Immature natural killer cell (primary cell): Measurements from ENCODE around the gene LRMDA. TPM values are rescaled to one million over a fixed set of nuclear protein-coding genes. Genes with fewer than 3 reads are reported as not detected.

Experiments used
- DNase-seq, 3 donors: peaks; one replicate each; pipeline ENCODE4 v3.0.0; 2022; ENCODE audit warnings: mixed read lengths in 1 of 3
- H3K27ac Mint-ChIP-seq, 6 donors: one replicate each; pipeline ENCODE4 v1.8.0; 2020; ENCODE audit warnings: mixed read lengths in 6 of 6, mild to moderate bottlenecking in 5 of 6, inconsistent platforms in 4 of 6, moderate library complexity in 3 of 6
- H3K27me3 Mint-ChIP-seq, 3 donors: one replicate each; pipeline ENCODE4 v1.8.0; 2020 to 2021; ENCODE audit warnings: low read depth in 3 of 3, mild to moderate bottlenecking in 3 of 3, mixed read lengths in 3 of 3, moderate library complexity in 3 of 3, inconsistent platforms in 1 of 3
- H3K36me3 Mint-ChIP-seq, 3 donors: one replicate each; pipeline ENCODE4 v1.8.0; 2020; ENCODE audit warnings: mixed read lengths in 3 of 3, inconsistent platforms in 2 of 3, mild to moderate bottlenecking in 2 of 3
- H3K4me1 Mint-ChIP-seq, 2 donors: one replicate each; pipeline ENCODE4 v1.8.0; 2020; ENCODE audit warnings: inconsistent platforms in 2 of 2, mild to moderate bottlenecking in 2 of 2, mixed read lengths in 2 of 2, moderate library complexity in 1 of 2
- H3K4me3 Mint-ChIP-seq, 5 donors: one replicate each; pipeline ENCODE4 v1.8.0; 2020; ENCODE audit warnings: mild to moderate bottlenecking in 5 of 5, mixed read lengths in 5 of 5, inconsistent platforms in 3 of 5, moderate library complexity in 3 of 5
- H3K9me3 Mint-ChIP-seq, 6 donors: one replicate each; pipeline ENCODE4 v1.8.0; 2020; ENCODE audit warnings: mild to moderate bottlenecking in 6 of 6, mixed read lengths in 6 of 6, inconsistent platforms in 4 of 6, moderate library complexity in 3 of 6
- polyA plus RNA-seq, 3 donors: library from polyadenylated mRNA; unstranded; fragments of 300-500 nt; fragmentation: Illumina TruSeq; gene quantifications; one replicate each; pipeline ENCODE4 v1.2.3, GENCODE V29; 2021

Gene LRMDA
- polyA plus RNA-seq, 3 donors from 2014 or later: 1.7 to 14.2 (median 2.3) TPM

DNA sequence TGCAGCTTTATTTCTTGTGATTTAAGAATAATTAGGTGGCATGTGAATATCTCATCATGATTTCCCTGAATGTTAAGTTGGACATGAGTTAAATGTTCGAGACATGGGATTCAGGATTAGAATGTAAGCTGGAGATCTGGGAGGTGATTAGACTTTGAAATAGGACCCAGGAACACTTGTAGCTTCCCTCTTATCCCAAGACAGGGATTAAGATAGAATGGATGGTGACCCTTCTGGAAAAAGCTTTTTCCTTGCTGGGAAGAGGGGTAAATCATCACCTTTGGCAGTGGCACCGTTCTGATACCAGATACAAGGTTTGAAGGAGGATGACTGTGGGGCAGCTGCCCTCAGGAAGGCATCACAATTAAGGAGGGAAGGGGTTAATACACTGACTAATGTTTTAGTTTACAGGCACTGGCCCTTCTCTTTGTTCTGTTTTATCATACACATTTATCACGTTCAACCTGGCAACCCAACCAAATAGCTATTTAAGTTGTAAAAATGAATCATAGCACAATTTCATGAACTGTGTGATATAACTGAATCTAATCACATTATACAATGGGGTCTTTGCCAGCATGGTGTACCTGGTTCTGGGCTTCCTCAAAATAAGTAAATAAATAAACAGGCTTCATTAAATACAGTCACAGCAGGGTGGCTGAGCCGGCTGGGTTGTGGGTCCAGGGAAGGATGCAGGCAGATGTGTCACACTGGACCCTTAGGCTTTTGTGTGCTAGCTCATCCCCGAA lies 212.7 kb downstream of the LRMDA start:
- H3K36me3 Mint-ChIP-seq: no peaks in the 10 kb centered on the region
- no peaks in the 10 kb centered on the region for H3K4me1 Mint-ChIP-seq
- peaks cover 6 to 12% (median 7%) of the 10 kb centered on the region in 3 donors for H3K27me3 Mint-ChIP-seq
- H3K27ac Mint-ChIP-seq: no peak overlapping the region
- peaks cover 0 to 2% (median 0%) of the 10 kb centered on the region in 6 donors for H3K9me3 Mint-ChIP-seq
- H3K4me3 Mint-ChIP-seq: no peak overlapping the region
- DNase-seq: no peak

- Mint-ChIP-seq H3K4me1 (no peaks in the 10 kb centered on the region), H3K27me3 (peaks cover 4 to 11% (median 7%) of the 10 kb centered on the region in 3 donors), H3K27ac (peak overlapping the region in 1 of 6 donors; percentile 41), H3K36me3 (no peaks in the 10 kb centered on the region), H3K4me3 (no peak overlapping the region), H3K9me3 (peaks cover 0 to 2% (median 0%) of the 10 kb centered on the region in 6 donors)
- DNase-seq: no peak
Observed at GRCh38 chr10:75645704-75646103, 214.3 kb downstream of the LRMDA start.

DNA sequence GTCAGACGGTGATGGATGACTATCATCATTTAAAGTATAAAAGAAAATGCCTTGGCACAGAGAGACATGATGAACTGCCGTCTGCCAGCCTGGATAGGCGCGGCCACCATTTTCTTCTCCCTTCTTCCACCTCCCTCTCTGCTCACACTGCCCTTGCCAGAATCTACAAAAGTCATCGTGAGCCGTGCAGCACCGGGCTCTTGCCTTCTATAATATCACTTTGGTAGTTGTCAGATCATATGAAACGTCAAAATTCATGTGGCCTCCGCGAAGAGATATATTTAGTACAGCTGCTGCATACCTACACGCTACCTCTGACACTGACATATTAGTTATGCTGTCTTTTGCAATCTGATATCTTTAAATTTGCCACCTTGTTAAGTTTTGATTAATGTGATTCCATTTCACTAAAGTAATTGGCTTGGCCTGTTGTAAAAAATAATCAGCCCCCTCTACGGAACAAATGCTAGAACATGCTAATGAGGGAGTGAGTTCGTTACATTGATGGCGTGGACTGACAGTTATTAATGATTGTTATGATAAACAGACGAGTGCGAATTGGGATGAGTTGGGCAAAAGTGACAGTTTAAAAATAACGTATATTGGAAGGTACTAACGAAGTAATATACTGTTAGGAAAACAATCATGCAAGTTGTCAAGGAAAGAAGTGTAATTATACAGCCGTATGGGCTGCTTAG lies 214.9 kb downstream of the LRMDA start:
- H3K4me3 Mint-ChIP-seq: no peak overlapping the region
- H3K9me3 Mint-ChIP-seq: peaks cover 0 to 2% (median 0%) of the 10 kb centered on the region in 6 donors
- H3K4me1 Mint-ChIP-seq: no peaks in the 10 kb centered on the region
- H3K27ac Mint-ChIP-seq: no peak overlapping the region
- no peaks in the 10 kb centered on the region for H3K36me3 Mint-ChIP-seq
- peaks cover 4 to 11% (median 7%) of the 10 kb centered on the region in 3 donors for H3K27me3 Mint-ChIP-seq
- no peak for DNase-seq

GRCh38 chr10:75646916-75647315 lies 215.5 kb downstream of the LRMDA start:
- H3K4me3 Mint-ChIP-seq: no peak overlapping the region
- no peaks in the 10 kb centered on the region for H3K4me1 Mint-ChIP-seq
- no peak for DNase-seq
- peaks cover 4 to 14% (median 7%) of the 10 kb centered on the region in 3 donors for H3K27me3 Mint-ChIP-seq
- H3K27ac Mint-ChIP-seq: no peak overlapping the region
- peaks cover 0 to 2% (median 0%) of the 10 kb centered on the region in 6 donors for H3K9me3 Mint-ChIP-seq
- H3K36me3 Mint-ChIP-seq: no peaks in the 10 kb centered on the region

- Mint-ChIP-seq H3K9me3 (peaks cover 0 to 2% (median 0%) of the 10 kb centered on the region in 6 donors), H3K36me3 (no peaks in the 10 kb centered on the region), H3K4me1 (no peaks in the 10 kb centered on the region), H3K4me3 (no peak overlapping the region), H3K27me3 (peaks cover 6 to 17% (median 7%) of the 10 kb centered on the region in 3 donors), H3K27ac (no peak overlapping the region)
- no peak for DNase-seq
Observed at GRCh38 chr10:75647675-75648074, 216.3 kb downstream of the LRMDA start.

DNA sequence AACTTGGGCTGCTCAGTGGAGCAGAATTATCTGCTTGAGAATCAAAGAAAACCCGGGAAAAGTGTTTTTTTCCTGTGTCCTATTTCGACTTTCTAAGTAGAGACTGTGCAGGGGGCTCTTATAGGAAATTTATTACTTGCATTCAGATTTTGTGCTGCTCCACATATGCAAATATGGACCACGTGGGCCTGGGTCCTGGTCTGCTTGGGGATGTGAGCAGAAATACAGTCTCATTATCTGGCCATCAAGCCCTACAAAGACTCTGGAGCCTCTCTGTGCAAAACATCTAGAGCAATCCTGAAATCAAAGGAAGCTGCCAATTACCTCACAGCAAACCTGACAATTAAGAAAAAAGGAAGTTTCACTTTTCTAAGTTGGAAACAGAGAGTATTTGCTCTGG lies 216.9 kb downstream of the LRMDA start:
- Mint-ChIP-seq H3K27me3 (peaks cover 6 to 17% (median 7%) of the 10 kb centered on the region in 3 donors), H3K9me3 (peaks cover 0 to 2% (median 0%) of the 10 kb centered on the region in 6 donors), H3K4me3 (no peak overlapping the region), H3K4me1 (no peaks in the 10 kb centered on the region), H3K27ac (no peak overlapping the region), H3K36me3 (no peaks in the 10 kb centered on the region)
- DNase-seq: no peak

GRCh38 chr10:75648854-75649253 lies 217.4 kb downstream of the LRMDA start:
- H3K4me1 Mint-ChIP-seq: no peaks in the 10 kb centered on the region
- H3K4me3 Mint-ChIP-seq: no peak overlapping the region
- no peak for DNase-seq
- peaks cover 4 to 17% (median 8%) of the 10 kb centered on the region in 3 donors for H3K27me3 Mint-ChIP-seq
- peaks cover 0 to 2% (median 0%) of the 10 kb centered on the region in 6 donors for H3K9me3 Mint-ChIP-seq
- H3K27ac Mint-ChIP-seq: no peak overlapping the region
- H3K36me3 Mint-ChIP-seq: no peaks in the 10 kb centered on the region

- no peaks in the 10 kb centered on the region for H3K36me3 Mint-ChIP-seq
- peaks cover 0 to 2% (median 0%) of the 10 kb centered on the region in 6 donors for H3K9me3 Mint-ChIP-seq
- H3K27ac Mint-ChIP-seq: no peak overlapping the region
- peaks cover 4 to 12% (median 9%) of the 10 kb centered on the region in 3 donors for H3K27me3 Mint-ChIP-seq
- no peak for DNase-seq
- H3K4me3 Mint-ChIP-seq: no peak overlapping the region
- no peaks in the 10 kb centered on the region for H3K4me1 Mint-ChIP-seq
Observed at GRCh38 chr10:75649466-75649865, 218.0 kb downstream of the LRMDA start.

GRCh38 chr10:75650648-75651047 lies 219.2 kb downstream of the LRMDA start:
- Mint-ChIP-seq H3K9me3 (peaks cover 0 to 2% (median 0%) of the 10 kb centered on the region in 6 donors), H3K4me1 (no peaks in the 10 kb centered on the region), H3K4me3 (no peak overlapping the region), H3K36me3 (no peaks in the 10 kb centered on the region), H3K27ac (no peak overlapping the region), H3K27me3 (peaks cover 4 to 12% (median 9%) of the 10 kb centered on the region in 3 donors)
- DNase-seq: no peak

- H3K4me1 Mint-ChIP-seq: no peaks in the 10 kb centered on the region
- H3K27me3 Mint-ChIP-seq: peaks cover 4 to 12% (median 12%) of the 10 kb centered on the region in 3 donors
- H3K27ac Mint-ChIP-seq: no peak overlapping the region
- H3K9me3 Mint-ChIP-seq: no peaks in the 10 kb centered on the region
- H3K4me3 Mint-ChIP-seq: no peak overlapping the region
- no peaks in the 10 kb centered on the region for H3K36me3 Mint-ChIP-seq
- no peak for DNase-seq
Observed at GRCh38 chr10:75651417-75651816, 220.0 kb downstream of the LRMDA start.

- Mint-ChIP-seq H3K9me3 (no peaks in the 10 kb centered on the region), H3K4me1 (no peaks in the 10 kb centered on the region), H3K4me3 (no peak overlapping the region), H3K36me3 (no peaks in the 10 kb centered on the region), H3K27ac (no peak overlapping the region), H3K27me3 (peaks cover 4 to 13% (median 9%) of the 10 kb centered on the region in 3 donors)
- no peak for DNase-seq
Observed at GRCh38 chr10:75652146-75652740, 220.8 kb downstream of the LRMDA start.

DNA sequence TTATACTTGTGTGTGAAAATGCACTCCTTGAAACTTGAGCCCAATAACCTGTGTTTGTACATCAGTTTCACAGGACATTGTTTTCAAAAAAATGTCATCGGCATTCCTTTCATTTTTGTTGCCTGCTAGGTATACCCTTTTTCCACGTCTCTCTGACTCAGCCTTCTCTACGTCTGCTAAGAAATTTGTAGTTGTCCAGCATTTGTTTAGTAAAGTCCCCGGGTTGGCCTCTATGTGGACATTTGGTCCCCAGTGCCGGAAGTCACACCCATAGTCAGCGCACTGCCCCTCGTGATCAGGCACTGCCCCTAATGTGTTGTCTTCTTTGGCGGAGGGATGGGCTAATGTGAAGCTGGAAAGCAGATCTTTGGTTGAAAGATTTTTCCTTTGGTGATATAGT lies 222.3 kb downstream of the LRMDA start:
- Mint-ChIP-seq H3K4me3 (no peak overlapping the region), H3K27me3 (peaks cover 2 to 15% (median 7%) of the 10 kb centered on the region in 3 donors), H3K9me3 (no peaks in the 10 kb centered on the region), H3K4me1 (no peaks in the 10 kb centered on the region), H3K27ac (no peak overlapping the region), H3K36me3 (no peaks in the 10 kb centered on the region)
- no peak for DNase-seq

DNA sequence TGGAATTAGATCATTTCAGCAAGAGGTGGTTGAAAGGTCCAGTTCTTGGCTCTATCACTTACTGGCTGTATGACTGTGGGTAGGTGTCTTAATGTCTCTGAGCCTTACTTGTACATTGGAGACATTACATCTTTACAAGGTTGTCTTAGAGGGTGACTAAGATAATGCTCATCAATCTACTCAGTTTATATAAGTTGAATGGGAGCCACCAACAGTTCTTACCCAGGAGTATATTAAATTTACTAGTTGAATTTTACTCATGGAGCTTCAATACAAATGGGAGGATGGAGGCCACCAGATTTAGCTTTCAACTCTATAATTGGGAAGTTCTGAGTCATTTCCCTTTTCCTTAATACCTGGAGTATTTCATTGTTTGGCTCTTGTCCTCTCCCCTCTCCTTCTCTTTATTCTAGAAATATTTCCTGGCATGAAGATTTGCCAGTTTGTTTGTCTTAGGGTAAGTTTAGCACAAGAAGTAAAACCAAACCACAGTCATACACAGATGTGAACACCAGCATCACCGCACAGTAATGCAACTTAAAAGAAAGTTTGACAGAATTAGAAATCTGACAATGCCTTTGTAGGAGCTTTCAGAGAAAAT lies 222.8 kb downstream of the LRMDA start:
- DNase-seq: no peak
- Mint-ChIP-seq H3K27ac (no peak overlapping the region), H3K4me3 (no peak overlapping the region), H3K36me3 (no peaks in the 10 kb centered on the region), H3K9me3 (no peaks in the 10 kb centered on the region), H3K4me1 (no peaks in the 10 kb centered on the region), H3K27me3 (peaks cover 4 to 15% (median 4%) of the 10 kb centered on the region in 3 donors)

- Mint-ChIP-seq H3K27ac (no peak overlapping the region), H3K4me1 (no peaks in the 10 kb centered on the region), H3K9me3 (no peaks in the 10 kb centered on the region), H3K36me3 (no peaks in the 10 kb centered on the region), H3K4me3 (no peak overlapping the region), H3K27me3 (peaks cover 4 to 11% (median 5%) of the 10 kb centered on the region in 3 donors)
- DNase-seq: no peak
Observed at GRCh38 chr10:75654772-75655171, 223.3 kb downstream of the LRMDA start.
